Esophagus muscularis mucosa (tissue), 4 donors: ENCODE data around the gene HIF1AN. TPM values are rescaled to one million over a fixed set of nuclear protein-coding genes. Genes with fewer than 3 reads are reported as not detected.

Source experiments
- DNase-seq: peaks from one replicate; pipeline ENCODE4 v3.0.0-alpha.2; 2017; ENCODE audit errors: extremely low spot score
- H3K27ac ChIP-seq, 4 donors: fragments of 200-600 bp; sonication (generic); replicated peaks in 1 of 4; 1 replicate in 3 of 4; 2 replicates in 1 of 4; pipeline ENCODE4 v1.5.1; 2016 to 2019; ENCODE audit warnings: mild to moderate bottlenecking in 1 of 4
- H3K27me3 ChIP-seq, 4 donors: fragments of 200-600 bp; sonication (generic); one replicate each; pipeline versions ENCODE4 v1.5.1 to v1.6.0; 2016 to 2019
- H3K36me3 ChIP-seq, 4 donors: fragments of 200-600 bp; sonication (generic); one replicate each; pipeline ENCODE4 v1.5.1; 2016 to 2019
- H3K4me1 ChIP-seq, 4 donors: fragments of 200-600 bp; sonication (generic); one replicate each; pipeline ENCODE4 v1.5.1; 2016 to 2019
- H3K4me3 ChIP-seq, 4 donors: fragments of 200-600 bp; sonication (generic); 1 replicate in 2 of 4; 2 replicates in 2 of 4; pipeline ENCODE4 v1.5.1; 2016 to 2019; ENCODE audit warnings: mild to moderate bottlenecking in 4 of 4, moderate library complexity in 1 of 4
- H3K9me3 ChIP-seq, 4 donors: fragments of 200-600 bp; sonication (generic); 1 replicate in 3 of 4; 2 replicates in 1 of 4; pipeline ENCODE4 v1.5.1; 2016 to 2019
- CTCF ChIP-seq, 3 experiments: fragments of 200-600 bp in 2 of 3; fragments of 450-650 bp in 1 of 3; sonication (generic) in 2 of 3; IDR thresholded peaks; one replicate each; pipeline ENCODE4 v1.5.1; 2017 to 2019; ENCODE audit warnings: antibody characterized with exemption in 3 of 3, mild to moderate bottlenecking in 2 of 3, moderate library complexity in 1 of 3
- EP300 ChIP-seq: sonication (generic); formaldehyde crosslinking; IDR thresholded peaks from one replicate; pipeline ENCODE4 v1.6.1; 2017; ENCODE audit warnings: antibody characterized with exemption
- POLR2A ChIP-seq: fragments of 450-650 bp; IDR thresholded peaks from one replicate; pipeline ENCODE4 v1.6.1; 2017; ENCODE audit warnings: antibody characterized with exemption, moderate library complexity, mild to moderate bottlenecking, low read depth
- POLR2AphosphoS5 ChIP-seq, 2 donors: sonication (generic); formaldehyde crosslinking; IDR thresholded peaks; one replicate each; pipeline ENCODE4 v1.6.1; 2017; ENCODE audit warnings: antibody characterized with exemption in 2 of 2
- WGBS: methylation state at CpG from one replicate; pipeline ENCODE4 v1.1.5; 2018; 5-methylcytosine and 5-hydroxymethylcytosine counted together
- intact Hi-C: fragments of 100-400 bp; cut with DNase I; formaldehyde crosslinking; loops from one replicate; pipeline ENCODE4 v1.15.1; 2023
- total RNA-seq, 4 donors: library from RNA; depleted of rRNA; stranded (reverse); fragments of >200 nt; gene quantifications; one replicate each; pipeline versions ENCODE4 v1.1.0 to v1.2.1, GENCODE V29; 2016

HIF1AN gene
- 10 to 100 TPM in 3 of 4 donors, 1 to 10 TPM in 1; 7.6 to 15.4 (median 13.6) TPM for total RNA-seq

GRCh38 chr10:100535715-100536353 is at the start of gene HIF1AN:
TSS of gene HIF1AN (plus strand) at chr10:100535943. CDS start at chr10:100535959, 16 bp downstream.
- Histone ChIP-seq H3K4me3 (peak within 1 kb of the TSS; percentile 66 to 89 (median 82)), H3K27me3 (no peaks in the 10 kb centered on the region), H3K9me3 (no peaks in the 10 kb centered on the region), H3K4me1 (peaks cover 9 to 43% (median 35%) of the 10 kb centered on the region in 4 donors), H3K36me3 (peaks cover 18 to 34% (median 26%) of the 10 kb centered on the region in 4 donors), H3K27ac (peak within 1 kb of the TSS; percentile 71 to 83 (median 78))
- WGBS, result under 1% methylated on average over 35 of the region's 35 CpGs
- DNase-seq, result peak; percentile 95
- intact Hi-C loops, result loop anchor here (5.0 kb wide), 1 partner anchor 376 kb away; the partner anchor contains the start of gene SLF2
- TF ChIP-seq POLR2A, result peak; percentile 50
- peak; percentile 94 to 96 (median 96) for TF ChIP-seq CTCF (IDR thresholded peaks at IDR 0.05)
- TF ChIP-seq POLR2AphosphoS5 (IDR thresholded peaks at IDR 0.05), result peak; percentile 91
- no peak for TF ChIP-seq EP300

- no peaks in the 10 kb centered on the region for H3K27me3 ChIP-seq
- 96% methylated on average over 3 of the region's 6 CpGs for WGBS
- no peak for TF ChIP-seq EP300
- no peak for TF ChIP-seq POLR2A
- TF ChIP-seq POLR2AphosphoS5 (IDR thresholded peaks at IDR 0.05), result no peak
- no peak for TF ChIP-seq CTCF (IDR thresholded peaks at IDR 0.05)
- H3K9me3 ChIP-seq, result no peaks in the 10 kb centered on the region
- no peak overlapping the region for H3K4me3 ChIP-seq
- intact Hi-C loops, result no loop called here
- H3K27ac ChIP-seq, result no peak overlapping the region
- peaks cover 37 to 75% (median 57%) of the 10 kb centered on the region in 4 donors for H3K36me3 ChIP-seq
- no peak for DNase-seq
- peaks cover 4 to 7% (median 6%) of the 10 kb centered on the region in 4 donors for H3K4me1 ChIP-seq
These were observed 48.2 kb upstream of the HIF1AN start for GRCh38 chr10:100487529-100487928.

- 85% methylated on average over 5 of the region's 5 CpGs for whole genome bisulfite sequencing
- Histone ChIP-seq H3K4me3 (no peak overlapping the region), H3K9me3 (no peaks in the 10 kb centered on the region), H3K4me1 (no peaks in the 10 kb centered on the region), H3K36me3 (peaks cover 37 to 92% (median 68%) of the 10 kb centered on the region in 4 donors), H3K27me3 (no peaks in the 10 kb centered on the region), H3K27ac (no peak overlapping the region)
- intact Hi-C loops, result no loop called here
- TF ChIP-seq EP300 (no peak), POLR2AphosphoS5 (IDR thresholded peaks at IDR 0.05) (no peak), CTCF (IDR thresholded peaks at IDR 0.05) (no peak), POLR2A (no peak)
- DNase-seq, result no peak
These were observed 46.3 kb upstream of the HIF1AN start for GRCh38 chr10:100489396-100489795.

GRCh38 chr10:100490531-100490930 is 45.2 kb upstream of the HIF1AN start:
- WGBS, result 100% methylated on average over 2 of the region's 2 CpGs
- no peak for DNase-seq
- peaks cover 37 to 96% (median 75%) of the 10 kb centered on the region in 4 donors for H3K36me3 ChIP-seq
- H3K4me1 ChIP-seq, result no peaks in the 10 kb centered on the region
- intact Hi-C loops, result no loop called here
- no peak overlapping the region for H3K4me3 ChIP-seq
- no peak for TF ChIP-seq POLR2A
- H3K27me3 ChIP-seq, result no peaks in the 10 kb centered on the region
- H3K27ac ChIP-seq, result no peak overlapping the region
- no peaks in the 10 kb centered on the region for H3K9me3 ChIP-seq

GRCh38 chr10:100496567-100496966 is 39.2 kb upstream of the HIF1AN start:
- DNase-seq, result no peak
- Histone ChIP-seq H3K9me3 (no peaks in the 10 kb centered on the region), H3K27ac (no peak overlapping the region), H3K4me3 (no peak overlapping the region), H3K4me1 (no peaks in the 10 kb centered on the region), H3K27me3 (no peaks in the 10 kb centered on the region), H3K36me3 (peaks cover 29 to 99% (median 91%) of the 10 kb centered on the region in 4 donors)
- TF ChIP-seq CTCF (IDR thresholded peaks at IDR 0.05) (no peak), POLR2AphosphoS5 (IDR thresholded peaks at IDR 0.05) (no peak), EP300 (no peak), POLR2A (no peak)
- WGBS, result 91% methylated on average over 2 of the region's 2 CpGs
- intact Hi-C loops, result no loop called here
